HG03469 (cell line): Measurements from ENCODE around the gene CCDC106.
A peak's percentile ranks its signal among the peaks of the same experiment; 100 is the strongest.

ENCODE experiments used
- ATAC-seq: cut with Tn5 transposase; IDR thresholded peaks from one replicate; pipeline ENCODE4 v1.9.1; 2021; ENCODE audit warnings: mild to moderate bottlenecking, moderate library complexity, moderate number of reproducible peaks; ENCODE audit not compliant: unreplicated experiment

Gene CCDC106

DNA sequence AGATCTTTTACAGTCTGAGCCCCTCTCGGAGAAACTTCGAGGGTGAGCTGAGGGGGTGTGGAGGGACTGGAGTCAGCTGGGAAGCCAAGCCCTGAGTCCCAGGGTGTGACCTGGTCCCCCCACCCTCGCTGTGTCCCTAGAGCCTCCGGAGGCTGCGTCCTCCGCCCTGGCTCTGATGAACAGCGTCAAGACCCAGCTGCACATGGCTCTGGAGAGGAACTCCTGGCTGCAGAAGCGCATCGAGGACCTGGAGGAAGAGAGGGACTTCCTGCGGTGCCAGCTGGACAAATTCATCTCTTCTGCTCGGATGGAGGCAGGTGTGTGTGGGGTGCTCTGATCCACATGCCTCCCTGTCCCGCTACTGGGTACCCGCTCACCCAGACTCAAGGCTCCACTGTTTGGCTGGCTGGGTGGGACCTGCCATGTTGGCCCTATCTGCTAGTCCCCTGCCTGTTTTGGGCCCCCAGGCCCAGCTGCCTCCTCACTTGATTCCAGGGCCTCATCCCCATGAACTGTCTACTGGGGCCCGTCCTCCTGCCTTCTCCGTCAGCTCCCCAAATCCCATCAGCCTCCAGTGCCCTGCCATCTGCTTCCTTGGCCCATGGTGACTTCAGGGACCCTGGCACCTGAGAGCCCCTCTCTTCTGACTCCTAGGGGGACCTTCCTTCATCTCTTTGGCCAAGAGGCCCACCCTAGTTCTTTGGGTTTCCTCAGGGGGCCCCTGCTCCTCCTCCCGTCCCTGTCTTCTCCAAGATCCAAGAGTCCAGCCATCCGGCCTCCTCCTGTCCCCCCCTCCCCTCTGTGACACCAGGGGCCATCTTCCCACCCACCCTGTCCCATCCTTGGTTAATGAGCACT is 1.5 kb downstream of the CCDC106 start:
- no peak for ATAC-seq

DNA sequence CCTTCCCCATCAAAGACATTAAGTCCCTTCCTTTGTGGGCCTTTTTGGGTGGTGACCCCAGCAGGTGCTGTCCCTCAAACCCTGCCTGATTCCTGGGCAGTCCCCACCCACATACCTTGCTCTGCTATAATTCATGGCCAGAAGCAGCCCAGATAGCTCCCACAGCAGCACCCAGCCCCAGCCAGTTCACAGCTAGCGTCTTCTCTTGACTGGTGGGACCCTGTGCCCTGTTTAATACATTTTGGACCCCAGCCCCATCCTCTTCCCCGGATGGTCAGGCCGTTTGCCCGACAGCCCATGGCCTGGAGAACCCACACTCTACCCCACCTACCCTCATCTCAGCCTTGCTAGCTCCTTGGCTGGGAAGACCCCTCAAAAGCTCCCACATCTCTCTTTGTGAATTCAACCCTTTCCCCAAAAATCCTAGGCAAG is 2.1 kb downstream of the CCDC106 start:
- no peak for ATAC-seq

DNA sequence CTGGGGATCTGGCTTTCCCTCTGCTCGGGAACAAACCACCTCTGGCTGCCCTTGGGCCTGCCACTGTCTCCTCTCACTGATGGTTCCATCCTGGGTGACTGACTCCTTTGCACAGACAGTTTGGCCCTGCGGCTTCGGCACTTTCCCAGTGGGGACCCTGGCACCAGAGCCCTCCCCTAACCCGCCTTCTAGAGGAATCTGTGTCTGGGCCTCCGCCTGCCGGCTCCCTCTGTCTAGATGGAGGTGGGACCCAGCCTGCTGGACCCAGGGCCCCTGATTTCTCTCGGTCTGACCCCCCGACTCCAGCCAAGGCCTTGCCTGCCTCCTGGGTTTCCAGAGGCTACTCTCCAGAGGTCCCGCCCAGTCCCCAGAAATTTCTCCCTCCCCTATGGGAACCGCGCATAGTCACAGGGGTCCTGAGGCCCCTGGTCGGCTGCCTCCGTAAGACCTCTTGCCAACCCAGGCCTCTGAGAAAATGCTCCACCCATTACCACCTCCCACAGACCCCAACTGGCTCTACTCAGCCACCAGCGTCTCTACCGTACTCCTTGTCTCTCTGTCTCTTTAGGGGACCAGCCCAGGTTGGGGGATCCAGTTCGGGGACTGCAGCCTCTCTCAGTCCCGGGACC is 2.7 kb downstream of the CCDC106 start:
- no peak for ATAC-seq

DNA sequence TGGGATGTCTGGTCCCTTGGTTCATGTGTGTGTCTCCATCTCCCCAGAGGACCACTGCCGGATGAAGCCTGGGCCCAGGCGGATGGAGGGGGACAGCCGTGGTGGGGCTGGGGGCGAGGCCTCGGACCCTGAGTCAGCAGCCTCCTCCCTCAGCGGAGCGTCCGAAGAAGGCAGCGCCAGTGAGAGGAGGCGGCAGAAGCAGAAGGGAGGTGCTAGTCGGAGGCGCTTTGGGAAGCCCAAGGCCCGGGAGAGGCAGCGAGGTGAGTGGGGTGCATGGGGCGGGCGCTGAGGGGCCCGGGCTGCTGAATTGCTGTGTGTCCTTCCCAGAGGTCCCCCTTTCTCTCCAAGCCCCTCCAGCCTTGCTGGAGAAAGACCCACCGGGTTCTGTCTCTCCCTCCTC is 3.2 kb downstream of the CCDC106 start:
- no peak for ATAC-seq

DNA sequence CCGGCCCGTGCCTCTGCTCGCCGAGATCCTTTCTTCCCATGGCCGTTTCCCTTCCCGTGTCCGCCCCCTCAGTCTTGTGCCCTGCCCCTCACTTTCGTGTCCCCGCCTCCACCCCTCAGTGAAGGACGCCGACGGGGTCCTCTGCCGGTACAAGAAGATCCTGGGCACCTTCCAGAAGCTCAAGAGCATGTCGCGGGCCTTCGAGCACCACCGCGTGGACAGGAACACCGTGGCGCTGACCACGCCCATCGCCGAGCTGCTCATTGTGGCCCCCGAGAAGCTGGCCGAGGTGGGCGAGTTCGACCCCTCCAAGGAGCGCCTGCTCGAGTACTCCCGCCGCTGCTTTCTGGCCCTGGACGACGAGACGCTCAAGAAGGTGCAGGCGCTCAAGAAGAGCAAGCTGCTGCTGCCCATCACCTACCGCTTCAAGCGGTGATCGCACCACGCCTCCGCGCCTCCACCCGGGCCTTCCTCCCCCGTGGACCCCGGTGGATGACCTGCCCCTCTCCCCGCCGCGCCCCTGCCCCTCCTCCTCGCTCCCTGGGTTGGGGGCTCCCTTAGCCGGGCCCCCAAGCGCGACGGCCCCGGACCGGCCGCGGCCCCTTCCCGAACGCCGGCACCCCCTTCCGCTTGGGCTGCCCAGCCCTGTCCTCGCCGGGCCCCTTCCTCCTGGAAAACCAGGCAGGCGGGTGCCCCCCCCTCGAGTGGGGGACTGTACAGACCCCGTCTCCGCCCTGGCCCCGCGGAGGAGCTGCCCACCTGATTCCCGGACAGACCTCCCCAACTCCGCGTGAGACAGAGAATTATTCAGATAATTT is 4.5 kb downstream of the CCDC106 start:
- ATAC-seq, result no peak

DNA sequence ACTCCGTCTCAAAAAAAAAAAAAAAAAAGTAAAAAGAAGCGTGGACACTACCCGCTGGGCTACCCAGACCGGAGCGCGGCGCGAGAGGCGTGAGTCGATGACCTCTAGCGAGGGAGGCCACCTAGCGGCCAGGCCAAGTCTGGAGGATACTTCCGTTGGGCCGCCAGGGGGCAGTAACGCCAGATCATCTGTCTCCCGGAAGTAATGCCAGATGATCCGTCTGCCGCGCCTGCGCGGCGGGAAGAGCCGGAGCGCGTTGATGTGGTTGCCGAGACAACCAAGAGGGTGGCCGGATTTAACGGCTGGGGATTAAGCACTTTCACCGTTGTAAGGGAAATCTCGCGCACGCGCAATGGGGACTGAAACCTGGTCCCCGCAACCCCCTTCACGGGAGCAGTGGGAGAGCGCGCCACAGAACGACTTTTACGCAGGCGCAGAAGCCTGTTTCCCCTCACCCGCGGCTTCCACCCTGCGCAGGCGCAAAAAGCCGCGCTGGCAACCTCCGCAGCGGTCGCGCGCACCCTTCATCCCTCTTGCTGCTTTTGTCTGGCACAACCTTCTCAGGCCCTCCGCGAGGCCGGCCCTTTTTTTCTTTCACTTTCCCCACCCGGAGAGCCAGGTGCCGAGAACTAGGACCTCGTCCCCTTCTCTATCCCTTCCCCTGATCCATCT is 5.8 kb downstream of the CCDC106 start:
- peak; percentile 30 for ATAC-seq

DNA sequence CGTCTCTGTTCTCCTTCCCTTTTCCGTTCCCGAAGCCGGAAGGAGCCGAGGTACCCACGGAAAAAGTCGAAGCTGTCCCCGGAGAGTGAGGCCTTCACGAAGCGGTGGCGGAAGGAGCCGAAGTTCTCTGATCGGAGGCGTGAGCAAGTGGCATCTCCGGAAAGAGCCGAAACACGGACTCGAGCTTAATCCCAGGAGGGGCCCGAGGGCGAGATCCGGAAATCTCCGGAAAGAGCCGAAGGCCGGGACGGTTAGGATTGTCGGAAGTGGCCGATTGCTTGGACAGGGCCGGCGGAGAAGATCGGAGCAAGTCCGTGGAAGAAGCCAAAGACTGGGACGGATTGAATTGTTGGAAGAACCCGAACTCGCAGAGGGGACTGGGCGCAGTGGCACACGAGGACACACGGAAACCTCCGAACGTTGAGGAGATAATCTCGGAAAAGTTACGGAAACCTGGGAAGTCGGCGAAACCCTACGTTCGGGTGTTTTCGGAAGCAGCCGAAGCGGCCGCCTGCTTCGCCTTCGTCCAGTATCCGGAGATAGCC is 6.4 kb downstream of the CCDC106 start:
- ATAC-seq, result peak; percentile 35

DNA sequence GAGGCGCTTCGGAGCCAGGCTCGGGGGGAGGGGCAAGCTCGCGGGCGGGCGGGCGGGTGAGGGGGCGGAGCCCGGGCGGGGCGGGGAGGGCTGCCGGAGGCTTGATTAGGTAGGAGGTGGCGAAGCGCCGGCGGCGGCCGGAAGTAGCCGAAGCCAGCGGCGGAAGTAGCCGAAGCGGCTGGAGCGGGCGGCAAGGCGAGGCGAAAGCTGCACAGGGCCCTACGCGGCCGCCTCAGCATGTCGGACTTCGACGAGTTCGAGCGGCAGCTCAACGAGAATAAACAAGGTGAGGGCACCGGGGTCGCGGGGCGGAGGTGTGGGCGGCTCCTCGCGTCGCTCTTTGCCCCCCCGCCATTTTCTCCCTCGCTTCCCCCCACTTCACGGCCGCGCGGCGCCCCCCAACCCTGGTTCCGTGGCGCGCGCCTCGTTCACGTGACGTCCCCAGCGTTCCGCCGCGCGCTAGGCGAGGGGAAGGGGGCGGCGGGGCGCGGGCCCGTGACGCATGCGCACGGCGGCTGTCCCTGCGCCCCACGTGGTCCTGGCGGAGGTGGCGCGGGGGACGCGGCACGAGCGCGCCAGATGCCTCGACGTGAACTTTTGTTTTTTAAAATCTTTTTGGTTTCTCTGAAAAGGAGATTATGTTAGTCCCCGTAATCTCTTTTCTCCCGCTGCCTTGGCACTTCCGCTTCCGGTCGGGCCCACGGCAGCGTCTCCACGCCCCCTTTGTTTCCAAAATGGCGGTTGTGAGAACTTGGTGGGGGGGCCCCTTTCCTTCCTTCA is 7.0 kb downstream of the CCDC106 start, which contains the start of gene U2AF2:
U2AF2 (plus strand) TSS at position 168 of the 780 bp plus-strand sequence; CDS start at position 238, 70 bp downstream.
- ATAC-seq, result peak; percentile 19

DNA sequence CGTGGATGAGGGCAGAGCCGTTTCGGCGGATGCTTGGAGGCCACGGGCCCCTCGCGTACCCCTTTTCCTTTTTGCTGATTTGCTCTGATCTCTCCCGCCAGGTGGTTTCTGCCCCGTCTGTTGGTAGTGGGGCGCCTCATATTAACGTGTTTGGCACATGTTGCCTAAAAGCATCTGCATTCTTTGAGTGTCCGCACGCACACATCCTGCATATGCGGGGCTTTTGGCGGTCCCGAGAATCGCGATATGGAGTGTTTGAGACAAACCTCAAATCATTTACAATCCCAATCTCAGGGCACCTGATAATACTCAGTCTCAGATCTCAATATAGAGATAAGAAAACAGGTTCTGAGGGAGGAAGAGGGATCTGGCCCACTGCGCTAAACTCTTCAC is 7.6 kb downstream of the CCDC106 start:
- ATAC-seq, result no peak

DNA sequence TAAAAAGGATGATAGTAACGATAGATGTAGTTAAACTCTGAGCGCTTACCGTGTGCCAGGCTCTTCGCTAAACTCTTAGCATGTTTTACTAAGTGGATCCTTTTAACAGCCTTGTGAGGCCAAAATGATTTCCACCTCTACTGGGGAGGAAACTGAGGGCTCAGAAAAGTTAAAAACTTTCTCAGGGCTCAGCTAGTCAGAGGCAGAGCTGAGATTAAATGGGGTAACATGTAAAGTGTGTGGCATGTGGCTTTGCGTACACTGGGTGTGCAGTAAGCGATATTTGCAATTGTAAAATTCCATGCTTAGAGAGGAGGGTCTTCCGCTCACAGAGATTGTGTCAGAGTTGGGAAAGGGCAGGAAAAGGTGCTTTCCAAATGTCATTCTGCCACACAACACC is 8.5 kb downstream of the CCDC106 start:
- ATAC-seq, result no peak

DNA sequence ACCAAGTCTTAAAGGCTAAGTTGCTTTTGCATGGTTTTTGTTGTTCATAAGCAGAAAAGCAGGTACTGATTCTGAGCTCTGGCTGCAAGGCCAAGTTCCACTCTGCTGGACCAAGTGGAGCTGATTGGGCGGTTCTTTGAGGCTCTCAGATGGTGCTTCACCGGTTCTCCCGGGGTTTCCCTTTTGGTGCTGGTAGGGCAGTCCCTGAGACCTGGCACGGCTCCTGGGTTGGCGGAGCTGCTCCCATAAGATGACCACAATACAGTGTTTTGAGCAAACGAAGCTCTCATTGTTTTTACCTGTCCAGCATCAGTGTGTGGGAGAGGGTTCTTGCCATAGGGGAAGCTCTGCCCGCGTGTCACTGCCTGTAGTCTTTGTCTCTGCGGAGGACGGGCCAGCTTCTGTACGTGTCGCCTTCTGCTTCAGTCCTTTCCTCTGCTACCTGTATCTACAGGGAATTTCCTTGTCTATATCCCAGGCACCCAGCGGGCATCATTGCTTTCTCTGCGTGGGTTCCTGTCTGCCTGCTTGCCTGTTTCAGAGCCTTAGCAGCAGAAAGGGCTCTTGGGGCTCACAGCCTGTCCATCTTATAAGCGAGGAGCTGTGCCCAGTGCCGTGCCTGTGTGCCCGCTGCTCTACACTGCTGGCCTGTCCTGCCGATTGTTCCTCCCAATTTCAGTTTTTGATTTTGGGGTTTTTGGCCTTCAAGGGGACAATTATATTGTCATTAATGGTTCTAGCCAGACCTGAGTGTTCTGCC is 9.2 kb downstream of the CCDC106 start:
- no peak for ATAC-seq

DNA sequence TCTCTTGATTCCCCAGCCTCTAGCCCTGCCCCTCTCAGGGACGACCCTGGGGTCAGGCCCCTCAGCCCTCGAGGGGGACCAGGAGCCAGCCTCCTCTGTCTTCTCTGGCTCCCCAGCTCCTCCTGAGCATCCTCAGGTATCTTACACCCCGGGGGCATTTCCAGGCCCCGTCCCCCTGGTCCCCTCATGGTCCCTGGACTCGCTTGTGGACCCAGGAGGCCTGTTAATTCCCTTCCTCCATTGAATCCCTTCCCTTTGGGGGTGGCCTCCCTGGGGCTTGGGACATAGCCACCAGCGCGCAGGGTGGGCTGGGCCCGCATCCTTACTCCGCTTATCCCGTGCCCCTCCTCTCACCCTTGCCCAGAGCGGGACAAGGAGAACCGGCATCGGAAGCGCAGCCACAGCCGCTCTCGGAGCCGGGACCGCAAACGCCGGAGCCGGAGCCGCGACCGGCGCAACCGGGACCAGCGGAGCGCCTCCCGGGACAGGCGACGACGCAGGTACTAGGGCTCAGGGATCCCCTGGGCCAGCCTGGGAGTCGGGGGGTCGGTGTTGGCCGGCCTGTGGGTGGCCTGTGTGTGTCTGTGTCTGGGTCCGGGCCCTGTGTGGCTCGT is 10.9 kb downstream of the CCDC106 start:
- no peak for ATAC-seq

DNA sequence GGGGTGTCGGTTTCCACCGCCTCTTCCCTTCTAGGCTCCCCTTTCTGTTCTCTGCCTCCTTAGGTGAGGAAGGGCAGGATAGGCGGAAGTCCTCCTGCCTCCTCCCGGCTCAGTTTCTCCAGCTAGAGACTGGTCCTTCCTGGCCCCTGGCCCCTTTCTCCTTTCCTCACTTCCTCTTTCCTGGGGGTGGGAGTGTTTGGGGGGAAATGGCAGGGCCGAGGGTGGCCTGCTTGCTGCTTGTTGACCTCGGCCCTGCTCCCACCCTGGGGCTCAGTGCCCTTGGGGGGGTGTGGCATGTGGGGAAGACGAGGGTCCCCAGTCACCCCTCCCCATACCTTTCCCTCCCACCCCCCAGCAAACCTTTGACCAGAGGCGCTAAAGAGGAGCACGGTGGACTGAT is 11.8 kb downstream of the CCDC106 start:
- ATAC-seq, result no peak

DNA sequence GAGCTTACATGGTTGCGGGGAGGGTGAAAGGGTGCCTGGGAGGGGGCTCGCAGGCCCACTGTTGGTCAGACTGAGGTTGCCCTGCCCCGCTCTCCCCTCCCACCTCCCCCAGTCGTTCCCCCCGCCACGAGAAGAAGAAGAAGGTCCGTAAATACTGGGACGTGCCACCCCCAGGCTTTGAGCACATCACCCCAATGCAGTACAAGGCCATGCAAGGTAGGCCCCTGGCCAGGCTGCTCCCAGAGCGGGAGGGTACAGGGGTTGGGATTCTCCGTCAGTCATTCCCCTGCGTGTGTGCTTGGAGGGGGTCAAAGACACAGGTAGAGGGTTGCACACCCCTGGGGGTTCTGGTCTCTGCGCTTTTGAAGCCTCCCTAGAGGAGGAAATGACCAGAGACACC is 12.4 kb downstream of the CCDC106 start:
- ATAC-seq, result no peak

DNA sequence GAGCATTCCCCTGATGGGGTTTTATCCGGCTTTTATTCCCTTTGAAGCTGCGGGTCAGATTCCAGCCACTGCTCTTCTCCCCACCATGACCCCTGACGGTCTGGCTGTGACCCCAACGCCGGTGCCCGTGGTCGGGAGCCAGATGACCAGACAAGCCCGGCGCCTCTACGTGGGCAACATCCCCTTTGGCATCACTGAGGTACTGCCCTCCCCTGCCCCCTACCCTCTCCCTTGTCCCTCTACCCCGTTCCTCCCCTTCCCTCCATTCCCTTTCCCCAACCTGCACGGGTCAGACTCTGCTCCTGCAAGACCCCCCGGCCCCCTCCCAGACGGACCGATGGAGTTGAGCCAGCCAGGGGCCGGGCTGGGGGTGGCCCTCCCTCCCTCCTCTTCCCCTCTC is 13.0 kb downstream of the CCDC106 start:
- ATAC-seq, result no peak

DNA sequence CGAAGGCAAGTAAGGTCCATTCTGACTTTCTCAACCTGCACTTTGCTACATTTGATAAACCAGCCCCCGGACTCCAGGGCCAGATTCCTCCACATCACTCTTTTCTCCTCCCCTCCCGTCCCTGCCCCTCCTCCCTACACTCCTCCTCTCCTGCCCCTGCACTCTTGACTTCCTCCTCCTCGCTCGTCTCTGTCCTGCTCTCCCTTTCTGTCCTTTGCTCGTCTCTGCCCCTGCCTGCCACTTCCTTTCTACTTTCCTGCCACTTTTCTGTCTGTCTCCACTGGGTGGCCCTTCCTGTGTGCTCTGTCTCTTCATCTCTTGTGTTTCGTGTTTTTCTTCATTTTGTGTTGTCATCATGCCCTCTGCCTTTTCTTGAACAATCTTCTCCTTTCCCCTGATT is 13.8 kb downstream of the CCDC106 start:
- no peak for ATAC-seq

DNA sequence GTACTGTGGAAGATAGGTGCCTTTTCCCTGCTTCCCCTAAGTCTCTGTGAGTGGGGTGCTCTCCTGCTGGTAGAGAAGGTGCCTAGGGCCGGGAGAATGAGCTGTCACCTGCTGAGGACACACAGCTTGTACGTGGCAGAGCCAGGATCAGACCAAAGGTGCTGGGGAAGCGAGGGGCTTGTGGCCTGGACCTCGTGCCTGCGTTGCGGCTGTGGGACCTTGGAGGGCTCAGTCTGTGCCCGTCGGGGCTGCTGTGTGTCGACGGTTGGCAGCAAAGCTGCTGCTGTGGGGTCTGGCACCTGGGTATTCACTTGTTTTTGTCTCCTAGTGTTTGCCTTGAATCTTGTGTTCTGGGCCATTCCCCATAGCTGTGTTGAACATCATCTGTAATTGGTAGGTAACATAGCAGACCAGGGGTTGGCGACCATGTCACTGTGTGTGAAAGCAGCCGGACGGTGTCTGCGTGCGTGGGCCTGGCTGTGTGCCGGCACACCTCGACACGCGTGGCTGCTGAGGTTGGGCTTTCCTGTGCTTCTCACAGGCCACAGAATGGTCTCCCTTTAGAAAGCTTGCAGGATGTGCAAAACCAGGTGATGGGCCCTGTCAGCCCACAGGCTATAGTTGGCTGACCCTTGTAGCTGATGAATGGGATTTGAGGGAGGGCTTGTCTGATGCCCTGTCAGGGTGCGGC is 16.0 kb downstream of the CCDC106 start:
- no peak for ATAC-seq

DNA sequence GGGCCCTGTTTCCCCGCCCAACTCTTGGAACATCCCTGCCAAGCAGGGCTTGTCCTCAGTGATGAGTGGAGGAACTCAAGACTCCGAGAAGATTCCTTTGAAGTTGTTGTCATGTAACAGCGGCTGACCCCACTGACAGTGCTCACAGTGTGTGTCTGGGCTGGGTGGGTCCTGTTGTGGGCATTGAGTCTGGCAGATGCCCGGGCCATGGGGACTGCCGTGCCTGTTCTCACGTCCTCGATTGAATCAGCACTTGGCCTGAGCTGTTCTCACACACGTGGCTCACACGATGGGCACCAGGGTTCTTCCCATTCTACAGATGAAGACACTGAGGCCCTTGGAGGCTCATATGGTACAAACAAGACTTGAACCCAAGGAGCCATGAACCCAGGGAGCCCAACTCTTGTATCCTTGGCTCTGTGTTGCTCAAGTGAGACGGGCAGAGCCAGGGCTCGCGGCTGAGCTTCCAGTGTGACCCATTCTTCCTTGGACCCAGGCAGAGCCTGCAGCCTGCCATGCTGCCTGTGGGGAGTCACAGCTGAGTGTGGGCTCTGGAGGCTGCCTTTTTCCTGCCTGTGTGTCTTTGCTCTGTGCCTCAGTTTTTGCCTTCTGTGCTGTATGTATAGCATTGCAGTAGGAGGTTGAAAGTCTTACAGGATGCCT is 18.5 kb downstream of the CCDC106 start:
- ATAC-seq, result no peak
